H1 (cell line): ENCODE results near the gene RNPS1. TPM values are rescaled to one million over a fixed set of nuclear protein-coding genes. Genes with fewer than 3 reads are reported as not detected.

Experiments used
- ASH2L ChIP-seq: fragments of 200-600, 300-600 bp; sonication (generic); IDR thresholded peaks from one replicate; pipeline ENCODE4 v1.7.1; 2017; ENCODE audit warnings: low read length
- ATF2 ChIP-seq: IDR thresholded peaks from 2 replicates; pipeline ENCODE4 v1.6.1; 2012; ENCODE audit warnings: low read length, inconsistent platforms
- EP300 ChIP-seq, 2 experiments: IDR thresholded peaks; 1 replicate in 1 of 2; 2 replicates in 1 of 2; pipeline ENCODE4 v1.6.1; 2011 to 2012; ENCODE audit warnings: low read depth in 2 of 2, low read length in 2 of 2, mild to moderate bottlenecking in 2 of 2, borderline replicate concordance in 1 of 2, inconsistent platforms in 1 of 2, moderate library complexity in 1 of 2
- GTF2F1 ChIP-seq: IDR thresholded peaks from 2 replicates; pipeline ENCODE4 v1.6.1; 2012; ENCODE audit warnings: low read depth, low read length, improper control_type of control experiment, borderline replicate concordance
- MAFK ChIP-seq: IDR thresholded peaks from 2 replicates; pipeline ENCODE4 v1.6.1; 2012; ENCODE audit warnings: low read depth, mild to moderate bottlenecking, improper control_type of control experiment, low read length
- SAP30 ChIP-seq: fragments of 300-600 bp; sonication (generic); IDR thresholded peaks from 2 replicates; pipeline ENCODE4 v1.7.1; 2012; ENCODE audit warnings: low read length, moderate library complexity, mild to moderate bottlenecking, inconsistent platforms; ENCODE audit not compliant: insufficient read depth, insufficient replicate concordance
- SUZ12 ChIP-seq: fragments of 200-600 bp; sonication (generic); IDR thresholded peaks from 2 replicates; pipeline ENCODE4 v1.6.1; 2012; ENCODE audit warnings: mild to moderate bottlenecking, inconsistent platforms, low read length, moderate library complexity, mixed read lengths
- polyA plus RNA-seq, 7 experiments: library from polyadenylated mRNA; depleted of rRNA in 3 of 7; stranded (reverse) in 5 of 7; unstranded in 2 of 7; fragments of >200 nt in 5 of 7; fragments of 200-250 nt in 2 of 7; gene quantifications; 1 replicate in 5 of 7; 2 replicates in 1 of 7; 4 replicates in 1 of 7; pipeline versions ENCODE4 v1.2.1 to v1.2.3, GENCODE V29; 2011 to 2013; ENCODE audit warnings: missing spikeins in 2 of 7, mixed read lengths in 2 of 7
- total RNA-seq: library from RNA; stranded (reverse); fragmentation: NEBNext Ultra II Directional; extraction: Animal tissue kit (Norgen Biotek cat#: 25700); gene quantifications from 2 replicates; pipeline ENCODE4 v1.2.1, GENCODE V29; 2021
- TF ChIP-seq, protein P1 (sequence below): IDR thresholded peaks from 2 replicates; pipeline ENCODE4 v1.6.1; 2011; ENCODE audit warnings: low read depth, mild to moderate bottlenecking, low read length; ENCODE audit not compliant: insufficient read depth

The RNPS1 gene
- total and polyA plus RNA-seq, 2 of the 8 experiments (the other 6 are each of a cell fraction or from before 2014, with no cell fraction given): 330 to 350 TPM

DNA sequence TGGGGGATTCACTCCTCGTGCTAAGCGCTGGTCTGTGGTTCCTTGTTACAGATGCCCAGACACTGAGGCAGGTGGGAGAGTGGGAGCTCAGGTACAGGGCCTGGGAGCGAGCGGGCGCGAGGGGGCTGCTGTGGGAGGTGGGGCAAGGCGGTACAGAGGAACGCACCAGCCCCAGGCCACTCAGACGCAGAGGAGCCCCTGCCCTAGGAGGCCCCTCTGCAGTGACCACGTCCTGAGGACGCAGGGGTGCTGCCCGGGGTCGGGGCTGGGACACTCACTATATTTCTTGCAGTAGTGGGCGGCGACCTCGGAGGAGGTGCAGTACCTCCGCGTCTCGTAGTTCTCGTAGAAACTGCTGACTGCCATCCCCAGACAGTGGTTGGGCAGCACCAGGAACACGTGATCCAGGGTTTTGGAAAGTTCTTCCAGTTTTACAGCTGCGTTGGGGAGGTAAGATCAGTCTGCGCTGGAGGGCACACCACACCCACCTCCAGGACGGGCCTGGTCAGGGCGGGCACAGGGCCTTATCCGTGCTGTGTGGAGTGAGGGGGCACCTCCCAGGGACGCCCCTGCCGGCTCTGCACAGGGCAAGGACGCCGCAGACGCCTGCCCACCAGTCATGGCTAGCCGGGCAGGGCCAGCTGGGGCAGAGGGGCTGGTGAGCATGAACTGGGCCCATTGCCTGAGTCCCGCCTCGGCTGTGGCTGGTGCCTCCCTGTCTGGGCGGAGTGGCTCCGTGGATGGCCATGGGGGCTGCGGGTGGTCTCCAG, 16.3 kb upstream of the RNPS1 start (continued):
- TF ChIP-seq SAP30 (no peak), EP300 (IDR thresholded peaks at IDR 0.05; ENCODE audit: borderline replicate concordance in 1 of 2, low read depth in 2 of 2, low read length in 2 of 2) (no peak), MAFK (no peak), GTF2F1 (no peak), ASH2L (no peak), ATF2 (no peak), SUZ12 (no peak)
- TF ChIP-seq, protein P1, sequence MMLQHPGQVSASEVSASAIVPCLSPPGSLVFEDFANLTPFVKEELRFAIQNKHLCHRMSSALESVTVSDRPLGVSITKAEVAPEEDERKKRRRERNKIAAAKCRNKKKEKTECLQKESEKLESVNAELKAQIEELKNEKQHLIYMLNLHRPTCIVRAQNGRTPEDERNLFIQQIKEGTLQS: no peak
